IMR-90 (cell line): Measurements from ENCODE around the gene ANK2.

ENCODE experiments used
- BHLHE40 ChIP-seq: fragments of 150-350 bp; IDR thresholded peaks from 2 replicates; pipeline ENCODE4 v1.6.1; 2016; ENCODE audit warnings: mild to moderate bottlenecking, low read depth, low read length
- FOS ChIP-seq: fragments of 150-350 bp; IDR thresholded peaks from 2 replicates; pipeline ENCODE4 v1.6.1; 2016; ENCODE audit warnings: low read depth, low read length
- POLR2A ChIP-seq: IDR thresholded peaks from 2 replicates; pipeline ENCODE4 v1.6.1; 2012; ENCODE audit warnings: mild to moderate bottlenecking, low read depth, low read length
- RAD21 ChIP-seq: IDR thresholded peaks from 2 replicates; pipeline ENCODE4 v1.6.1; 2012; ENCODE audit warnings: low read length, improper control_type of control experiment
- RFX5 ChIP-seq: IDR thresholded peaks from 2 replicates; pipeline ENCODE4 v1.8.0; 2012; ENCODE audit warnings: low read depth, mild to moderate bottlenecking, low read length, moderate library complexity
- SMC3 ChIP-seq: fragments of 150-350 bp; IDR thresholded peaks from 2 replicates; pipeline ENCODE4 v1.6.1; 2016; ENCODE audit warnings: low read depth, mild to moderate bottlenecking, antibody characterized with exemption, low read length, moderate library complexity
- TF ChIP-seq, protein P1 (sequence below): conservative IDR thresholded peaks from 2 replicates; pipeline ENCODE4 v1.5.1; 2012; ENCODE audit warnings: mild to moderate bottlenecking, low read depth, low read length, improper control_type of control experiment
- TF ChIP-seq, protein P2 (sequence below): fragments of 150-350 bp; IDR thresholded peaks from 2 replicates; pipeline ENCODE4 v1.6.1; 2016; ENCODE audit warnings: low read depth, mild to moderate bottlenecking, low read length, moderate library complexity, borderline replicate concordance

DNA sequence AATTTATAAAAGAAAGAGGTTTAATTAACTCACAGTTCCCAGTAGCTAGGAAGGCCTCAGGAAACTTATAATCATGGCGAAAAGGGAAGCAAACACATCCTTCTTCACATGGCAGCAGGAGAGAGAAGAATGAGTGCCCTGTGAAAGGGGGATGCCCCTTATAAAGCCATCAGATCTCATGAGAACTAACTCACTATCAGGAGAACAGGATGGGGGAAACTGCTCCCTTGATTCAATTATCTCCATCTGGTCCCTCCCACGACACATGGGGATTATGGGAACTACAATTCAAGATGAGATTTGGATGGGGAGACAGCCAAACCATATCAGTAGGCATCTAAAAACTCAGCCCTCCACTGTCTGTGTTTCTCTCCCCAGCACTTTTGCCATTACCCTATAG lies 22.4 kb downstream of the ANK2 start:
- TF ChIP-seq POLR2A (no peak), BHLHE40 (no peak), RAD21 (no peak), RFX5 (no peak), FOS (no peak), SMC3 (no peak)
- TF ChIP-seq, protein P1, sequence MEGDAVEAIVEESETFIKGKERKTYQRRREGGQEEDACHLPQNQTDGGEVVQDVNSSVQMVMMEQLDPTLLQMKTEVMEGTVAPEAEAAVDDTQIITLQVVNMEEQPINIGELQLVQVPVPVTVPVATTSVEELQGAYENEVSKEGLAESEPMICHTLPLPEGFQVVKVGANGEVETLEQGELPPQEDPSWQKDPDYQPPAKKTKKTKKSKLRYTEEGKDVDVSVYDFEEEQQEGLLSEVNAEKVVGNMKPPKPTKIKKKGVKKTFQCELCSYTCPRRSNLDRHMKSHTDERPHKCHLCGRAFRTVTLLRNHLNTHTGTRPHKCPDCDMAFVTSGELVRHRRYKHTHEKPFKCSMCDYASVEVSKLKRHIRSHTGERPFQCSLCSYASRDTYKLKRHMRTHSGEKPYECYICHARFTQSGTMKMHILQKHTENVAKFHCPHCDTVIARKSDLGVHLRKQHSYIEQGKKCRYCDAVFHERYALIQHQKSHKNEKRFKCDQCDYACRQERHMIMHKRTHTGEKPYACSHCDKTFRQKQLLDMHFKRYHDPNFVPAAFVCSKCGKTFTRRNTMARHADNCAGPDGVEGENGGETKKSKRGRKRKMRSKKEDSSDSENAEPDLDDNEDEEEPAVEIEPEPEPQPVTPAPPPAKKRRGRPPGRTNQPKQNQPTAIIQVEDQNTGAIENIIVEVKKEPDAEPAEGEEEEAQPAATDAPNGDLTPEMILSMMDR: no peak
- TF ChIP-seq, protein P2, sequence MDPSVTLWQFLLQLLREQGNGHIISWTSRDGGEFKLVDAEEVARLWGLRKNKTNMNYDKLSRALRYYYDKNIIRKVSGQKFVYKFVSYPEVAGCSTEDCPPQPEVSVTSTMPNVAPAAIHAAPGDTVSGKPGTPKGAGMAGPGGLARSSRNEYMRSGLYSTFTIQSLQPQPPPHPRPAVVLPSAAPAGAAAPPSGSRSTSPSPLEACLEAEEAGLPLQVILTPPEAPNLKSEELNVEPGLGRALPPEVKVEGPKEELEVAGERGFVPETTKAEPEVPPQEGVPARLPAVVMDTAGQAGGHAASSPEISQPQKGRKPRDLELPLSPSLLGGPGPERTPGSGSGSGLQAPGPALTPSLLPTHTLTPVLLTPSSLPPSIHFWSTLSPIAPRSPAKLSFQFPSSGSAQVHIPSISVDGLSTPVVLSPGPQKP: no peak
